GM18508 (cell line): Measurements from ENCODE around the gene UAP1.

Source experiments
- ATAC-seq: cut with Tn5 transposase; IDR thresholded peaks from one replicate; pipeline ENCODE4 v1.9.1; 2021; ENCODE audit warnings: moderate number of reproducible peaks; ENCODE audit not compliant: insufficient read depth, unreplicated experiment

Gene UAP1

DNA sequence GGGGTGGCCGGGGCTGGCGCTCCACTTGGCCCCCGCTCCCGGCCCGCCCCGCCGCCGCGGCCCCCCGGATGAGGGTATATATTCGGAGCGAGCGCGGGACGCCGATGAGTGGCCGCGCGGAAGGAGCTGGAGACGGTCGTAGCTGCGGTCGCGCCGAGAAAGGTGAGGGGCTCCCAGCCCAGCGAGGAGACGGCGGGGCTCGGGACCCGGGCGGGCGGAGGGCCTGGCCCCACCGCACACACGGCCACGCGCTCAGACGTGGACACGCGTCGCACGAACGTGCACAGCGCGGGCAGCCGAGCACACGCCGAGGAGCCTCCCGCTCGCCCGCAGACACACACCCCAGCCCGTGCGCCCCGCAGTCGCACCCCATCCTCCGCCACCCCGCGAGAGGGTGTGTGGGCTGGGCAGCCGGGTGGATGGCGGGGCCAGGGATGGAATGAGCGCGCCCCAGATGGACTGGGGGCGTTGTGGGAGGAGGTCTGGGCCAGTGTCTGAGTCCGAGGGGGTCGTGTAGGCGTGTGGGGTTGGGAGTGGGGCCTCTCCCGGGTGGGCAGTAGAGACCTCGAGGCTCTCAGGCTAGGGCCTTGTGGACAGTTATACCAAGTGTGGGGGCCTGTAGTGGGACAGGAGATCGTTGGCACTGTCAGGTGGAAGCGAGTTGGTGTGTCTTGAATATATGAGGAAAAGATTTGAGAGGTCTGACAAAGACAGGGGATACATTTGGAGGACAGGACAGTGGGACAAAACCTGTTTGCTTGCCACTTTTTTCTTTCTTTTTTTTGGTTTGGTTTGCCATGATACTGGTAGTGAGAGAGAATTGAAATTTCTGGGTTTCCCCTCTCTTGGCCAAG is at the start of gene UAP1:
TSS of gene UAP1 (plus strand) at position 107 of the 854 bp plus-strand sequence. CDS start 4,347 bp downstream, outside the sequence.
- no peak for ATAC-seq

DNA sequence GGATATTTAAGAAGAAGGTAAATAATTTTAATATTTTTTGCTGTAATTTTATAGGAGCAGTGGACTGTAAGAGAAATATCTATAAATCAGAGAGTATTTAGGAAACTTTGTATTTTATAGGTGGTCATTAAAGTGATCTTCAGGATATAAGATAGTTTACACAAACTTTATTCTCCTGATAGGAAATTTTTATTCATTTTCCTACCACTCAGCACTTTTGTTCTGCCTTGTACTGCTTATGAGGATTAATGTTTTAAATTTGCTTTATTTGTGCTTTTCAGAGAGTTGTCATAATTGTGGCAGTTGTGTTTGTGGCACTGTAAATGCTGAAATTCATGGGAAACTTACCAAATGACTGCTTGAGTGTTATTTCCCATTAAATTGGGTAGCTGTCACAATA is 34.2 kb upstream of the UAP1 start:
- ATAC-seq, result no peak

DNA sequence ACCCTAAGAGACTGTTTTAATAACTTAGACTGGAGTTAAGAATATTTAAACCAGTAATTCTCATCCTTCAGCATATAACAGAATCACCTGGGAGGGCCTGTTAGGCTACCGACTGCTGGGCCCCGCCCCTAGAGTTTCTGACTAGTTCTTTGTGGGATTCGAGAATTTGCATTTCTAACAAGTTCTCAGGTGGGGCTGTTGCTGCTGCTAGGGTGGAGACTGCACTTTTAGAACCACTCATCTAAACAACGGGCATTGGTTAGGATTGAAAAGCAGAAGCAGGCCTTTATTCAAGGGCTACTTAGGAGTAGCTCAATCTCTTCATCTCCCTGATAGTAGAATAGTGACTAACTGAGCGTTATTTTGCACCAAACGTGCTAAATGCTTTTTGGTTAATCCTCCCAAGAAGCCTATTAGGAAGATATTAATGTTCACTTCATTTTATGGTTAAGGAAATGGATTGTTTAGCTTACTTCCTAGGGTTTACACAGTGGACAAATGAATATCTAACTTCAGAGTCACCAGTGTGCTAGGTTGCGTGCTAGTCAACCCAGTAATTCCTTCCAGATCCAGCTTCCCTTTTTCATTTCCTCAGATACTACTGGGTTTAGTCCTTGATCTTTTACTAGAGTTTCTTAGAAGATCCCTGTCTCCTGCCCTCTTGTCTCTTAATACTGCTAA is 31.1 kb upstream of the UAP1 start:
- peak; percentile 82 for ATAC-seq

DNA sequence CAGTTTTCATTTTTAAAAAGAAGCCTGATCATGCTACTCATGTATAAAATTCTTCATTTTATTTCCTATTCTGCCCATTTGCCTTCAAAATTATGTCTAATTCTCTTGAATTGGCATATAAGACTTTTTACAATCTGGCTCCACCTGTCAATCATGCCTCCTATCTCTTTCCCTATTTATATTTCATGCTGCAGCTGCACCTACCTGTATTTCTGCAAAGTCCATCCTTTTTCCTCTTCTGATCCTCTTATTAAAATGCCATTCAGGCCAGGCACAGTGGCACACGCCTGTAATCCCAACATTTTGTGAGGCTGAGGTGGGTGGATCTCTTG is 30.6 kb upstream of the UAP1 start:
- no peak for ATAC-seq

DNA sequence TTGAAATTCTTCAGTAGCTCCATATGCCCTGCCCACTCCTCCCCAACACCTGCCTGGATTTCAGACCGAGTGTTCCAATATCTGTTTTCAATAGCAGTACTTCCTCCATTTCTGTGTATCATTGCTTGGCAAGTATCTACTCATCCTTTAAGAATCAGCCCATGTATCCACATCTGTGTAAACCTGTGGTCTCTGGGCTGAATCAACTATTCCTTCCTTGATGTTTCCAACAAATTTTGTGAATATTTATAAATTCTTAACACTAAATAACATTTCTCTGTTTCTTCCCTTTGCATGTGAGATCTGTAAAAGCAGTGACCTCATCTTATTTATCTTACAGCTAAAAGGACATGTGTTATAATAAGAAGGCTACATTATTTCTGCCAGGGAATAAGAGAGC is 26.0 kb upstream of the UAP1 start:
- ATAC-seq, result no peak

DNA sequence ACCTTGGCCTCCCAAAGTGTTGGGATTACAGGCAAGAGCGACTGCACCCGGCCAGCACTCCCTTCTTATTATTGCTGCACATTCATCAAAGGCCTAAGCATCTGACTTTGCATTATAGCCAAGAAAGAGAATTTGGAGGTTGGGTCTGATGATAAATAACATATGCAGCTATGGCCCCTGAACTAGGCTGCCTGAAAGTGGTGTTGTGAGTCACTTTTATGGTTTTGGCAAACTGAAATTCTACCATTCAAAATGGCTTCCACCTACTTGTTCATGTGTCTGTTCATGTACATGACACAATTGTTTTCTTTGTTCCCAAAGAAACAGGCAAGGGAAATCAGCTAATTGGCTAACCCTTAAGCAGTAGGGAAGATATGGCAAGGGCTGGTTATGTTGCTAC is 25.0 kb upstream of the UAP1 start:
- no peak for ATAC-seq

DNA sequence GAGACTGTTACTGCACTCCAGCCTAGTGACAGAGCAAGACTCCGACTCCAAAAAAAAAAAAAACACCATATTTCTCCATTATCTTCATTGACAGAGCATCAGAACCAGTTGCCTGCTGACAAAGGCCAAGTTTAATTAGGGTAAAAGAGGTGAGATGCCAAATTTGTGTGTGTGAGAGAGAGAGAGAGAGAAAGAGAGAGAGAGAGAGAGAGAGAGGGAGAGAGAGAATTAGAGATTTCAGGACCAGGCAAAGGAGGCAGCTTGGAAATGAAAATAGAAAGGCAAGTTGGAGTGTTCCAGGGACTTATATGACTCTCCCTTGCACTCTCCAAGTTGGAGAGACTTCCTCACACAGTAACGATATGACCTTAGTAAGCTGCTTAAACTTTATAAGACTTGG is 24.3 kb upstream of the UAP1 start:
- ATAC-seq, result no peak

DNA sequence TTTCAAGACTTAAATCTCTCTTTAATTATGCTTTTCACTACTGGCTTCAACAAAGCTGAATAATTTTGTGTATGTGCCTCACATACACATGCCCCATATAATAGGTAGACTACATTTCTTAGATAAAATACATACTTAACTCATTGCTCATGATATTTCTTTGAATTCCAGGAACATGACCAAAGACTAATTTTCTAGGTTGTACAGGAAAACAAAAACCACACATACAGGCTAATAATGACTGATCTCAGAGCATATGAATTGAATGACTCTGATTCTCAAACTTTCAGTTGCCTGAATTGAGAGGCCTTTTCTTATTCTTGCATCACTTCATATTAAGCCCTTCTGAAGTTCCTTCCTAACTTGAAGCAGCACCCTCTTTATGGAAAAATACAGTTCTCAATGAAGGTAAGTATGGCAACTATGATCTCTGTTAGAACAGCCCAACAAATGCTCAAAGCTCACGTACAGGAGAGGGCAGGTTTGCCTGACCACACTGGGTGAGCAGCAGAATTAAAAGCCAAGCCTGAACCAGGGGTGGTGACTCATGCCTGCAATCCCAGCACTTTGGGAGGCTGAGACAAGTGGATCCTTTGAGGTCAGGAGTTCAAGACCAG is 22.6 kb upstream of the UAP1 start:
- no peak for ATAC-seq

DNA sequence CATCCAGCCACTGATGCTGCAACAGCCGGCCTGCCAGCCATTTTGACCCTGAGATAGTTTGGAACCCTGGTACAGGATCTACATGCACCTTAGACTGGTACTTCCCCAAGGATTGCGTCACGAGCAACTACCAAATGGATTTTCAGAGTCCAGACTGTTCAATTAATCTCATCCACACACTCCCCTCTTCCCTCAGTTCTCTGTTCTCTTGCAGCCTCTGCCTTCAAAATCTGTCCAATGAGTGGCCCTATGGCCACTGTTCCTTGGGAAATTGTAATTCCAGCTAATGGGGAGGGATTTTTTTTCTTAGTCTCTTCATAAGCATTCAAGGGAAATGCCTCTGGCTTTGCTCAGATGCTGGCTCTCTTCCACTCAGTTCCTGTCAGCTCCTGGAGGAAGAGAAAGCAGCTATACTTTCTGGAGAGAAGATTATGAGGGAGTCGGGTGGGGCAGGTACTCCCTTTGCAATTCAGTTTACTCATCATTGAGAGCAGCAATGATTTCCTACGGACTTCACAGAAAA is 19.8 kb upstream of the UAP1 start:
- no peak for ATAC-seq

DNA sequence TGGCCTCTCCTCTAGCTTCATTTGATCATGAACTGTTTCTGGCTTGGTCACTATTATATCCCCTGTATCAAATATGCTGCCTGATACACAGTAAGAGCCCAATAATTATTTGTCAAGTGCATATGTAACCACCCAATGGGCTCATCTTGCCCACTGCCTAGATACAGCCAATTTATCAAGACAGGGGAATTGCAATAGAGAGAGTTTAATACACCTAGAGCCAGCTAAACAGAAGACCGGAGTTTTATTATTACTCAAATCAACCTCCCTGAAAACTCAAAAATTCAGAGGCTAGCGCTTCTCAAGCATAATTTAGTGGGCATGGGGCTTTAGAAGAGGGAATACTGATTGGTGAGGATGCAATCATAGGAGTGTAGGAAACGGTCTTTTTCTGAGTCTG is 18.3 kb upstream of the UAP1 start:
- ATAC-seq, result no peak

DNA sequence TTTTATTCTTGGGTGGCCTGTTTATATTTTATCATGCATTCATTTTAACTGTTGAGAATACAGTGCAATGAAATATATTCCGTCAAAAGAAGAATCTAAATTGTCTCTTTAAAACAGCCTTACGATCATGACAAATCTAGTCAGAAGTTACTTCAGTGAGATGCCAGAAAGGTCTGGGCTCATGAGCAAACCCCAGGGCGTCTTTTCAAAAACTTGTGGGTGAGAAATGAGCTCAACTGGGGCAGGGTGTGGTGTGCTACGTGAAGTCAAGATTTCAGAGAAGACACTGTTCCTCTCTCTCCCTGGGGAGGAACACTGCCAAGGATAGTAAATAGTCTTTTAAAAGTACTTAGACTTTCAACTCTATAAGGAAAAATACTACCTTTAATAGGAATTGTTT is 13.4 kb upstream of the UAP1 start:
- ATAC-seq, result no peak

DNA sequence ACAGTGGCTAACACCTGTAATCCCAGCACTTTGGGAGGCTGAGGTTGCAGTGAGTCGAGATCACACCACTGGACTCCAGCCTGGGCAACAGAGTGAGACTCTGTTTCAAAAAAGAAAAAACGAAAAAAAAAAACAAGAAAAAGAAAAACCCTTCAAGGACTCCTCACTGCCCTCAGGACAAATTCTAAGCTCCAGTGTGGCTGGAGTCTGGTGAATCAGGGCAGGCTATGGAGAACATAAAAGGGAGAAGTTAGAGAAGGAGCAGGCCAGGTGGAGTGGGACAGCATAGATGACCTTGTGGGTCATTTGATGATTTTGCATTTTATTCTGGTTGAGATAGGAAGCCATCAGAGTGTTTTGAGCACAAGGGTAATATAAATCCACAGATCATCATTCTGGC is 12.5 kb upstream of the UAP1 start:
- ATAC-seq, result no peak

DNA sequence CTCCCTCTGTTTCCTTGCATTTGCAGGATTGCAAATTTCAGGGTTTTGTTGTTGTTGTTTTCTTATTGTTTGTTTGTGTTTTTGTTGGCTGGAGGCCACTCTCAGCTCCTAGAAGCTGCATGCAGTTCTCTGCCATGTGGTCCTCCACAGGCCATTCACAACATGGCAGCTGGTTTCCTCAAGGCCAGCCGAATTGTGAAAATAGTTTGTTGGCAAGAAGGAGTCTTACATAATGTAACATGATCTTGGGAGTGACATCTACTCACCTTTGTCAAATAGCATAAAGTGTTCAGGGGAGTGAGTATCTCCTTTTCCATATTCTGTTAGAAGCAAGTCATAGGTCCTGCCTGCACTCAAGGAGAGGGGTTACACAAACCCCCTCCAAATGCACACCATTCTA is 10.6 kb upstream of the UAP1 start:
- no peak for ATAC-seq

DNA sequence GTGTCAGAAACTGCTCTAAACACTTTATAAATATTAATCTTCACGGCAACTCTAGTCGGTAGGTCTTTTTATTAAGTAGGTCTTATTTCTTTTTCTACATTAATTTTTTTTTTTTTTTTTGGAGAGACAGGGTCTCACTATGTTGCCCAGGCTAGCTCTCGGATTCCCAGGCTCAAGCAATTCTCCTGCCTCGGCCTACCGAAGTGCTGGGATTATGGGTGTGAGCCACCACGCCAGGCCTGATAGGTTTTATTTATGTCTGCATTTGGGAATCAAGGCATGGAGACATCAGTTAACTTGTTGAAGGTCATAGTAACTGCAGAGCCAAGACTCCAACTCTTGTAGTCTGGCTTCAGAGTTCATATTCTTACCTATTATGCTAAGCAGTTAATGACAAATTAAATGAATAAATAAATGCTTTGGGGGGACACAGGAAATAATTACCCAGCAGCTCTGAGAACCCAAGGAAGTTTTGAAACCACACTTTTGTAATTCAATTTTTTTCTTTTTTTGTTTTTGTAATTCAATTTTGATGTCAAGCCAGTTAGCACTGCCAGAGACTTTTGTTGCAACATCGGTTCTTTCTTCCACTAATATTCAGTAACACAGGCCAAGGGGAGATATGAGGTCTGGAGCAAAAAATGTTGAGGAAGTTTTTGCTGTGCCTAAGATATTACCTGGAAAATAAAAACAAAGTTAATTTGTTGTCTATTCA is 9.4 kb upstream of the UAP1 start:
- ATAC-seq, result no peak

DNA sequence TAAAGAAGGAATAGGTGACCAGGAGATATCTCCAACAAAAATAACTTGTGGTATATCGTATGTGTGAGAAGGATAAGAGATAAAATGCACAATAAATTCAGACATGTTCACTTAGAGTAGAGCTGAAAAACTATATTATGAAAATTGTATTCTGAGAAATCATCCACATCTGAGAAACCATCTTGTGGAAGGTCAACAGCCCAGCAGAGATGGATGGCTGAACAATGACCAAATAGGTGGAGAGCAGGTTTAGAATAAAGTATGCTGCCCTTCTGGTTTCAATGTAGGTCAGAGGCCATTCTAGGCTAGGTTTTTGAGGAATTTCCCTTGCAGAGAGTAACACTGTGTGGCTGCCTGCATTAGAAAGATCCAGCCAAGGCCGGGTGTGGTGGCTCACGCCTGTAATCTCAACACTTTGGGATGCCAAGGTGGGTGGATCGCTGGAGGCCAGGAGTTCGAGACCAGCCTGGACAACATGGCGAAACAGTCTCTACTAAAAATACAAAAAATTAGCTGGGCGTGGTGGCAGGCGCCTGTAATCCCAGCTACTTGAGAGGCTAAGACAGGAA is 8.8 kb upstream of the UAP1 start:
- no peak for ATAC-seq

DNA sequence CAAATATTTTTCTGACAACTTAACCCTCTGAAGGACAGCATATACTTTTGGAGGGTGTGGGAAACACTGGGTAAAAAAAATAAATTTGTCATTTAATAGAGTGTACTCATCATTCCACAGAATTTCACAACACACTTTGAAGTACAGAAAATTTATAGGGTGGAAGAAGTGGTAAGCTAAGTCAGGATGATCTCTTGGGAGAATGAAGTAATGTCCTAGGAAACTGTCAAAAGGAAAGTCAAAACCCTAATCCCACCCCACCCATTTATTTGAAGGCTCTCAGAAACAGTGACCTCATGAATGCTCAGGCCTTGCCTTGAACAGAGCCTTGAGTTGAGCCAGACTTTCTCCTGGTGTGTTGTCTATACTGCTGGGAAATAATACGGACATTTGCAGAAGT is 7.3 kb upstream of the UAP1 start:
- ATAC-seq, result no peak

DNA sequence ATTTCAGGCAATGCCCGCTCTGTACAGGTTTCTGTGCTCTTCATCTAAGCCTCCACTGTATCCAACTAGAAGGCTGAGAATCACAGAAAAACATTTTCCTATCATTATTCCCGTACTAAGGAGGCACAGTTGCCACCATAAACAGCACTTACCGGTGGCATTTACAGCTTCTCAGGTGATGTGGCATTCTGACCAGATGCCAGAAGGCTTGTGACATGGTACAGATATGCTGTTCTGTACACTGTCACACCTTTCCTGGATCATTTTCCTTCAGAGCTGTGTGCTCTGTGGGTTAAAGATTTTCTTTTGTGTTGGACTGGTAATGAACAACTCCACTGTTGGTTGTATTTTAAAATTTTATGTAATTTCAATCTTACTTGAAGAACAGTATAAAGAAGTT is 4.0 kb upstream of the UAP1 start:
- no peak for ATAC-seq

DNA sequence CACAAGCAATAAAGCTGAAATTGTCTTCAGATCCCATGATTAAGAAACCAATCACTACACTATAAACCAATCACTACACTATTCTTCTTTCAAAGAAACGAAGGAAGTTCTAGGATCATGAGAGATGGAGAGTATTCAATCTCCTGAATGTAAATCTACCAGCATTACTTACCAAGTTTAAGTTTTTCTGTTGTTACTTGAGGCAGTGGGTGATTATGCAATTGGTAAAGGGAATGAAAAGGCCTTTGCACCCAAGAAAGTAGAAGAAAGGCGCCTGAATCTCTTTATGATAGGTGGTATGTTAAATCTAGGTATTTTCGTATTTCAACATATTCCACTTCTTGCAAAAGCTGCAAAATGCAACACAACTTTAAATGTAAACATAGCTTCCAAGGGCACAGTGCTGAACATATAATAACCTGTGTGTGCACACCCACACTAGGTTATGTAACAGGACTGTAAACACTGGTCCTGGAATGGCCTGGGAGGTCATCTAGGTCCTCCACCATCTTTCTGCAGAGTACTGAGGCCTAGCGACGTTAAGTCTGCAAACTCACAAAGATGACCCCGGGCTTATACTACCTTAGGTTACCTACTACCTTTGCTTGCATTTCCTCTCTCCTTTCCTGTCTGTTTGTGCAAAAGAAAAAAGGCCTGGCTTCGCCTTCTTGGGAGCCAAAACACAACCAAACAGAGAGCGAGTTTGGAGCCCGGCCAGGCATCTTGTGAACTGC is 1.1 kb upstream of the UAP1 start:
- no peak for ATAC-seq

DNA sequence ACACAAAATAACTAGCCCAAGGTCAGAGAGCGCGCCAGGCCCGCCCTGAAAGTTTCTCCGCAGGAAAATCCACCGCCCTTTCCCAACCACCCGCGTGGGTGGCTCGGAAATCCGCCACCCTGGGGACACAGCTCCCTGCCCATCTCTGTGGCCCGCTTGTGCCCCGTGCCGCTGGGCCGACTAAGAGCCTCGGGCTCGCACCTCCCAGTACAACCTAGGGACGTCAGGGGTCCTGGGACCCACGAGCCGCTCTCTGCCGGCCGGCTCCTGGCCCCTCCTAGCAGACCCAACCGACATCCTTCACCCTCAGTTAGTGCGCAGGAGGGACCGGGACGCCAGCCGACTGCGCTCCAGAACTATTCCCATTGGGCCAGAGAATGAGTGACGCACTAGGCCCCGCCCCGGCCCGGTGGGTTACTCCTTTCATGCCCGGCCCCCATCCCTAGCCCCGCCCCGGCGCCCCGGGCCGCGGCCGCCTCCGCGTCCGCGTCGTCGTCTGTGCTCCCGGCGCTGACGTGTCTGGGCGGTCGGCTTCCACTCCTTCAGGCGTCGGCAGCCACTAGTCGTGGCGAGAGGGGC is 396 bp upstream of the UAP1 start:
- ATAC-seq, result peak; percentile 90

DNA sequence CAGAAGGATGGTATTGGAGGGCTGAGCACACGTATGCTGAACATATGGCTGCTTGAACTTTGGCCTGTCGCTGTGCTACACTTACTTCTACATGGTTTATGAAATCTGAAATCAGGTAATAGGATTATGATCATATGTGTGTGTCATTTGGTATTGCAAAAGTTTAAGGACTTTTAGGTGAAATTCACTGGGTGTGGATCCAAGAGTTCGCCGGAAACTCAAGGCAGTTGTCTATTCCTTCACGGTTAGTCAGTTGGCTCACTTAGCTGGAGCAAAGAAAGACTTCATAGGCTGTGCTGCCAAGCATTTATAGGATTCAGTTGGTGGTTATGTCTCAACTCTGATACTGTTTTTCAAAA is 927 bp downstream of the UAP1 start:
- ATAC-seq, result no peak
